ENCODE measurements around the gene POLR2F.
A peak's percentile ranks its signal among the peaks of the same experiment; 100 is the strongest.

POLR2F gene

DNA sequence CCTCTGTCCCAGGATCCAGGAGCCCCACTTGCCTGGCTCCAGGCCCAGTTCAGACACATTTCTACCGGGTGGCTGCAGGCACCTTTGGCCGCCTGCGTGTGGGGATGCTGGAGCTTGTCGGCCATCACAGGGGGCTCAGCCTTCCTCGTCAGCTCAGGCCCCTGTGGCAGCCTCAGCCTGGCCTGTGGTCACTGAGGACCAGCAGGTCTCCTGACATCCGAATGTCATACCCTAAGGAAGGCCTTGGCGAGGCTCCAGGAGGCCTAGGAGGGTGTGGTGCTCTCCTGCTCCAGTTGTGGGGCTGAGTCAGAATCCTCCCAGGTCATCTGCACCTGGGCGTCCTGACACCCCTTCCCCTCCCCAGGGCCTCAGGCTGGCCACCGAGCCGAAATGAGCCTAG, 45.7 kb downstream of the POLR2F start:
- DNase-seq (ENCODE audit: low spot score) (peak; percentile 66), FAIRE-seq (peak; percentile 90)

DNA sequence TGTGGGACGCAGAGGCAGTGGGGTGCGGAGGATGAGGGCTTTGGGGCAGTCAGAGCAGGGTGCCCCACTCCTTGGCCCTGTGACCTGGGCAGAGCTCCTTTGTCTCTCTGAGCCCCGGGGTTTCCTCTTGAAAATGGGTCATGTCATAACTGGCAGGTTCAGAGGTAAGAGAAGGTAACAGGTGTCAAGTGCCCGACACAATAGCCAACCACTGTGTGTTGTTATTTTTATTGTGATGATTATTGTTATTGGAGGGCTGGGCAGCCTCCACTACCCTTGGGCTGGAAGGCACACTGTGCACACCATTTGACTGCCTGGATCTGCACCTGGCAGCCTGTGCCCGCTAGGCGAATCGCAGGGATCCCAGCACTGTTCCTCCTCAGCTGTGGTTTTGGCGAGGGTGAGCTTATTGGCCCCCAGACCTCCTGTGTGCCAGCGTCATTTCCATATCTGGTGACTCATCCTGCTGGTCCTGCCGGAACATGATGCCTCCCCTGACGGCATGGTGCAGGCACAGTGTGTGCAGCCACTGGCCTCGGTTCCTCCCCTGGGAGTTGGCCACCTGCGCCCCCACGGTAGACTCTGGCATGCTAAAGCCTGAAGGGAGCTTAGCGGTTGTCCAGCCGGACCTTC, 46.3 kb downstream of the POLR2F start:
- peak; percentile 100 for FAIRE-seq
- DNase-seq (ENCODE audit: low spot score), result peak; percentile 98

DNA sequence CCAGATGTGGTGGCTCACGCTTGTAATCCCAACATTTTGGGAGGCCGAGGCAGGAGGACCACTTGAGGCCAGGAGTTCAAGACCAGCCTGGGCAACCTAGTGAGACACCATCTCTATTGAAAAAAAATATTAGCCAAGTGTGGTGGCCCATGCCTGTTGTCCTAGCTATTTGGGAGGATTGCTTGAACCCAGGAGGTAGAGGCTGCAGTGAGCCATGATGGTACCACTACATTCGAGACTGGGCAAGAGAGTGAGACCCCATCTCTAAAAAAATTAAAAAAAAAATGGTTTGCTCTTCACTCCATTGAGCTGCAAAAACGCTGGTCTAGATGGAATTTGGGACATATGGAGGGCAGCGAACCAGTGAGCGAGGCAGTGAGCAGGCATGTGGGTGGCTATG, 52.4 kb downstream of the POLR2F start:
- DNase-seq (ENCODE audit: low spot score) (no peak), FAIRE-seq (no peak)

DNA sequence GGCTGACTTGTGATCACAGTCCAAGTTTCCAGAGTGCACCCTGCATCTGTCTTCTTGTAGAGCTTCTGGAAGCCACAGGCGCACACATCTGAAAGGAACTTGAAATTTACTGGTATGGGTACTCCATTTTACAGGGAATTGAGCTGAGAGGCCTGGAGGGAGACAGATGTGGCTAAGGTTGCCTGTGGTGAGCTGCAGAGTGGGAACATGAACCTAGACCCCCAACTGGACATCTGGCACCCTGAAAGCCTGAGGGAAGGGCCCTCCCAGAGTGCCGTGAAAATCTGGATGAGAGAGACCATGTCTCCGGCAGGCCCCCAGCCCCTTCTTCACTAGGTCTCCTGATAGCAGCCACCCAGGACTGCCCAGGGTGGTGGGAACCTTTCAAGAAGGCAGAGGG, 53.4 kb downstream of the POLR2F start:
- DNase-seq (ENCODE audit: low spot score) (no peak), FAIRE-seq (no peak)

DNA sequence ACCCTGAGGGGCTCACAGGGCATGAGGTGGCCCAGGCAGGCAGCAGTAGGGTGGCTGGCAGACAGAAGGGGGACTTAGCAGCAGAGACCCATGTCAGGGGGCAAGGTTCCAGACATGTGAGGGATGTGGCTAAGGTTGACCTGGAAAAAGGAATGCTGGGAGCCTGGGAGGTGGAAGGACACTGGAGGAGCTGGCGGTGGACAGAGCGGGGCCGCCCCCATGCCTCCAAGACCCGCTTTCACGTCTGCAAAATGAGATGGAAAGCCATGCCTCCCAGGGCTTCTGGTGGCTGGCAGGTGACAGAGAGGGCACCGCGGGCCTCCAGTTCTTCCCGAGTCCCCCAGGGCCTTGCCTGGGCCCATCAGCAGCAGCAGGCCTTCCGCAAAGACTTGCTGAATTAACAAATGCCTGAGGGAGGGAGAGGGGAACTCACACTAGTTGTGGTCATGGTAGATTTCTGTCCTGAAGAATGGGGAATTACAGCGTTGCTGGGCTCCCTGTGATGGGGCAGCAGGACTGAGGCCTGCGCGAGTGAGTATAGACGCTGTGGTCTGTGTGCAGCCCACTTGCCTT, 53.9 kb downstream of the POLR2F start:
- no peak for DNase-seq (ENCODE audit: low spot score)
- FAIRE-seq, result no peak

DNA sequence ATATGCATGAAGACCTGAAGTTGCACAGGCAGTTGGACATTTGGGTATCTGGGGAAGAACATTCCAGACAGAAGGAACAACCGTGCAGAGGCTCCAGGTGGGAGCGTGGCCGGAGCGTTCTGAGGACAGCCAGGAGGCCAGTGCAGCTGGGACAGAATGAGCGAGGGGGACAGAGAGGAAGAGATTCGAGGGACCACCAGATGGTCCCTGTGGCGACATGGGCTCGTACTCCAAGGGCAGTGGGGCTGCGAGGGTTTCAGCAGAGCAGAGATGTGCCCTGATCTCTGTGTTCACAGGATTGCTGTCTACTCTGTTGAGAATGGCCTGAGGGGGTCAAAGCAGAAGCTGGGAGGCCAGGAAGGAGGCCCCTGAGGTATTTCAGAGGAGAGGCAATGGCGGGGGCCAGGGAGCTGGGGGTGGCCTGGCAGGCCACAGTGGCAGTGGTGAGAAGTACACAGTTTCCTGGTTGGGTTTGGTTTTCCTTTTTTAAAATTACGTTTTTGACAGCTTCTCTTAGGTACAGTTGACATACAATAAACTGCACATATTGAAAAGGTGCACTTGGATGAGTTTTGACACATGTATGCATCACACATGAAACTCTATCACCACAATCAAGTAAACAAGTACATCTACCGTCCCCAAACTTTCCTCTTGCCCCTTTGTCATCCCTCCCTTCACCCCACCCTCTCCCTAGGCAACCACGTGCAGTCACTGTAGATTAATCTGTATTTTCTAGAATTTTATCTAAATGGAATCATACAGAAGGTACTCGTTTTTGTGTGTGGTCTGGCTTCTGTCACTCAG, 55.7 kb downstream of the POLR2F start:
- no peak for FAIRE-seq
- DNase-seq (ENCODE audit: low spot score), result no peak

DNA sequence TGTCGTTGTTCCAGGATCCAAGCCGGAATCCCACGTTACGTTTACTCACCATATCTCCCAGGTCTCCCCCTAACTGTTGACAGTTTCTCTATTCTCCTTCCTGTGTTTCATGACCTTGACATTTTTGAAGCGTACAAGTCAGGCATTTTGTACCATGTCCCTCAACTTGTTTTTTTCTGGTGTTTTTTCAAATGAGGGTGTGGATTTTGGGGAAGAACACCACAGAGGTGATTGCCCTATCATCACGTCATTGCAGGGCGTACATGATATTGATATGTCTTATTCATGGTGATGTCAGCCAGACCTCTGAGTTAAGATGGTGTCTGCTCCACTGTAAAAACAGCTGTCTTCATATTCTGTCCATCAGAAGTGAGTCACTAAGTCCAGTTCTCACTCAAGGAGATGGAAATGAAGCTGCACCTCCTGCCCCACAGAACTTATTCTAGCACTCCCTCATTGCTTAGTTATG, 59.1 kb downstream of the POLR2F start:
- FAIRE-seq (peak; percentile 20), DNase-seq (ENCODE audit: low spot score) (no peak)

DNA sequence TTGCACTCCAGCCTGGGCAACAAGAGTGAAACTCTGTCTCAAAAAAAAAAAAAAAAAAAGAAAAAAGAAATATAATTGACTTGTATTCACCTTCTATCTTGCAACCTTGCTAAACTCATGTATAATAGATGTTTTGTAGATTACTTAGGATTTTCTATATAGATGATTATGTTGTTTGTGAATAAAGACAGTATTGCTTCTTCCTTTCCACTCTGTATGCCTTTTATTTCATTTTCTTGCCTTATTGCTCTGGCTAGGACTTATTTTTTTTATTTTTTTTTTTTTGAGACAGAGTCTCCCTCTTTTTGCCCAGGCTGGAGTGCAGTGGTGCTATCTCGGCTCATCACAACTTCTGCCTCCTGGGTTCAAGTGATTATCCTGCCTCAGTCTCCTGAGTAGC, 60.6 kb downstream of the POLR2F start:
- no peak for FAIRE-seq
- no peak for DNase-seq (ENCODE audit: low spot score)

DNA sequence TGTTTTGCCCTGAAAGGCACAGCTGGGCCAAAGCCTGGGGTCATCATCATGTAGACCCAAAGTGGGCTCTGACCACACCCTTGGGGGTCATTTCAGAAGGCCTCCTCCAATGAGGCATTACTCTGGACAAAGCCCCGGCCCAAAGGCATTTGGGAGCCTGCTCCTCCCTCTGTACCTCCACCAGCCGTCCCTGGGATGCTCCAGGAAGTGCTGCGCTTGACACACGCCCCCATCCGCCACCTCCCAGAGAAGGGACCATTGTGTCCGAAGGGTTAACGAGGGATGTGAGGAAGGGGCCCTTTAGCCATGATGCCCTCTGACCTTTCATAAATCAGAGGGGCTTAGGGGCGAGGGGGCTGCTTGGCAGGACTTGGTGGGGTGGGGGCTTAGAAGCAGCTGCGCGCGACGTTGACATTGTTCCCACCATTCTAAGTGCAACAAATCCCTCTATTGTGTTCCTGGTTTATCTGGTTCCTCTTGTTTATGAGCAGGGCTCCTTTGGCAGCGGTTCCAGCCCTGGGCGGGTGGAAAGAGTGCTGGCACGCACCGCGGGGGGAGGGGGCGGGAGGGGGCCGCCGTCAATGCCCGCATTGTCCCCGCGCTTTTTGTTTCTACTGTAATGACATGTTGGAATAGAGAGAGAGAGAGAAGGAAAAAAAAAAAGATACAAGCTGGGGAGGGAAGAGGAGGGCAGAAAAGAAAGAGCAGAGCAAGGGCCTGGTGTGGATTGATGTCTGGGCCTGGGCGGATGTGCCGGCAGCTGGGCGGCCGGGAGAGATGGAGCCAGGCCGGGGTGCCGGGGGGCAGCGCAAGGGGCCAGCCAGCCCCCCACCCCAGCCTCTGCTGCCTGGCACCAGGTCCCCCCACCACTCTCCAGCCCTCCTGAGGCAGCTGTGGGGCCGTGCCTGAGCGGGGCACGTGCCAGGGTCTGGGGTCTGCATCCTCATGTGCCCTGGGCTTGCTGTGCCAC, 63.0 kb downstream of the POLR2F start:
- DNase-seq (ENCODE audit: low spot score) (no peak), FAIRE-seq (peak; percentile 13)

DNA sequence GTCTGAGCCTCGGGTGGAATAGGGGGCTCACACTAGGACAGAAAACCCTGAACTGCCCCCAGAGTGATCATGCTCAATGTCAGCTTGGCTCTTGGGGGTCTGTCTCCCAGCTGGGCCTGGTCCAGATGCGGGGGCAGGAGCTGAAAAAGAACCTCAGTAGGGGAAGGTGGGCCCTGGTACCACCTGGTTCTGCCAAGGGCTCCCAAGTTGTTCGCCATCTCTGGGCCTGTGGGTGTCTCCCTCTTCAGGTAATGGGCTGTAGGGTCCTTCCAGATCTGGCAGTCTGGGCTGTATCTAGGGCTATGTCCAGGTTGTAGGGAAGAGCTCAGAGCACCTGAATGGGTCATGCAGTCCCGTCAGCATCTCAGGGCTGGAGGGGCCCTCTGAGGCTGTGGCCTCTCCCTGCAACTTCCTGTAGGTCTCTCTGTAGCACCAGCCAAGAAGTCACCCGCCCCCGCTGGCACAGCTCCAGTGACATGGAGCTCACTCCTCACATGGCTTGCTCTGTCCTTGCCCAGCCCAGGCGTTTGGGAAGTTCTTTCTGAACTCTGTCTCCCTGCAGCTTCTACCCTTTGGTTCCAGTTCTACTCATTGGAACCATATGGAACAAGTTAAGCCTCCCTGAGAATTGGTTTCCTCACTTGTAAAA, 63.9 kb downstream of the POLR2F start:
- DNase-seq (ENCODE audit: low spot score) (peak; percentile 63), FAIRE-seq (no peak)

DNA sequence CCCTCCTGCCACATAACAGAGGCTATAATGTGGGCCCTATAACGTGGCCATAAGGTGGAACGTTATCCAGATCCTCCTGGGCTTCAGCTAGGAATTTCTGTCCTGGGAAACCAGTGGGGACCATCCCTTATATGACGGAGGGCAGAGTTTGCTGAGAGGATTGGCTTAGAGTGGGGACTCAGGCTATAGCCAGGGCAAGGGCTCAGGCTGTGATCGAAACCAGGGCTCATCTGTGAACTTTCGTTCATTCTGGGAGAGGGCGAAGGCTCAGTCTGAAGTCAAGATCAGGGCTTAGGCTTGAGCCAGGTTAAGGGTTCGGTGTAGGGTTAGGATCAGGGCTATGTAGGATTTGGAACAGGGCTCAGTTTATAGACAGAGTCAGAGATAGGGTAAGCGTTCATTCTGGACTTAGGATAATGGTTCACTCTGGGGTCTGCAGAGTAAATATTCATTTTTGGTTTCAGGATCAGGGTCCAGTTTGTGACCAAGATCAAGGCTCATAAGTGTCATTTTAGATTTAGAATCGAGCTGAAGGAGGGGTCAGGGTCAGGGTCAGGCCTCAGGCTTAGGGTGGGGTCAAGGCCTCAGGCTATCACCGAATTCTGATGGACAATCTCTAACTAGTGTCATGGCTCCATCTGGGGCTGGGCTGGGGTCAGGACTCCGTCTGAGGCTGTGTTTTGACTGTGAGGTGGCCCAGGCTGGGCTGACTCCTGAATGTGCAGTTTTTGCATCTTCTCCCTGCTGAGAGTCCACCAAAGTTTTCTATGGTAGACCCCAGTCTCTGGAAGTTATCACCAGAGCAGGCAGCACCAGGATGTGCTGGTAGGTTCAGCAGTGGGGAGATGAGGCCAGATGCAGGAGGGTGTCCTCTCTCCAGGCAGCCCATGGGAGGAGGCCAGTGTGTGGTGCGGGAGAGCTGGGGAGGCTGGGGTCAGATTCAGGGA, 64.7 kb downstream of the POLR2F start:
- DNase-seq (ENCODE audit: low spot score) (no peak), FAIRE-seq (no peak)
